Neuronal stem cell (in vitro differentiated cells): ENCODE results near the gene ACRBP.

ENCODE experiments used
- DNase-seq: peaks from one replicate; pipeline ENCODE4 v3.0.0-alpha.2; 2013; ENCODE audit warnings: low spot score
- H2AFZ ChIP-seq: one replicate; pipeline ENCODE4 v1.6.1; 2013; ENCODE audit warnings: mild to moderate bottlenecking, low read length, inconsistent platforms
- H2AK5ac ChIP-seq: 2 replicates; pipeline ENCODE4 v1.6.1; 2013; ENCODE audit warnings: low read depth, mild to moderate bottlenecking, inconsistent platforms, low read length, moderate library complexity, mixed read lengths
- H2BK120ac ChIP-seq: 2 replicates; pipeline ENCODE4 v1.6.1; 2013; ENCODE audit warnings: low read depth, mild to moderate bottlenecking, inconsistent platforms, low read length, moderate library complexity, mixed read lengths
- H2BK12ac ChIP-seq: one replicate; pipeline ENCODE4 v1.6.1; 2013; ENCODE audit warnings: low read length, inconsistent platforms
- H2BK15ac ChIP-seq: 2 replicates; pipeline ENCODE4 v1.6.1; 2013; ENCODE audit warnings: mild to moderate bottlenecking, low read length, inconsistent platforms, mixed read lengths
- H2BK5ac ChIP-seq: one replicate; pipeline ENCODE4 v1.6.1; 2013; ENCODE audit warnings: inconsistent platforms, mild to moderate bottlenecking, low read length, moderate library complexity
- H3K14ac ChIP-seq: one replicate; pipeline ENCODE4 v1.6.1; 2013; ENCODE audit warnings: low read length, inconsistent platforms
- H3K18ac ChIP-seq: 2 replicates; pipeline ENCODE4 v1.6.1; 2013; ENCODE audit warnings: low read length, inconsistent platforms
- H3K23ac ChIP-seq: 2 replicates; pipeline ENCODE4 v1.6.1; 2013; ENCODE audit warnings: low read depth, mild to moderate bottlenecking, mixed read lengths, low read length, inconsistent platforms; ENCODE audit not compliant: poor library complexity
- H3K27ac ChIP-seq: replicated peaks from 3 replicates; pipeline ENCODE4 v1.5.1; 2013; ENCODE audit warnings: low read length, inconsistent platforms
- H3K27me3 ChIP-seq, 3 experiments: 2 replicates each; pipeline ENCODE4 v1.6.1; 2013; ENCODE audit warnings: low read length in 3 of 3, mild to moderate bottlenecking in 2 of 3, inconsistent platforms in 1 of 3, low read depth in 1 of 3, mixed read lengths in 1 of 3, moderate library complexity in 1 of 3; ENCODE audit not compliant: control insufficient read depth in 3 of 3, insufficient read depth in 3 of 3
- H3K36me3 ChIP-seq, 2 donors: replicated peaks in 1 of 2; 2 replicates each; pipeline ENCODE4 v1.6.1; 2013; ENCODE audit warnings: low read length in 2 of 2; ENCODE audit not compliant: control insufficient read depth in 2 of 2, insufficient read depth in 2 of 2
- H3K4ac ChIP-seq: 2 replicates; pipeline ENCODE4 v1.6.1; 2013; ENCODE audit warnings: inconsistent platforms, mild to moderate bottlenecking, low read length, moderate library complexity
- H3K4me1 ChIP-seq, 2 donors: 1 replicate in 1 of 2; 2 replicates in 1 of 2; pipeline ENCODE4 v1.6.1; 2013; ENCODE audit warnings: low read length in 2 of 2, low read depth in 1 of 2; ENCODE audit not compliant: control insufficient read depth in 2 of 2, insufficient read depth in 1 of 2
- H3K4me2 ChIP-seq: one replicate; pipeline ENCODE4 v1.6.1; 2013; ENCODE audit warnings: mild to moderate bottlenecking, low read length, inconsistent platforms; ENCODE audit not compliant: insufficient read depth, poor library complexity, severe bottlenecking
- H3K4me3 ChIP-seq, 2 donors: 2 replicates each; pipeline ENCODE4 v1.5.1; 2013; ENCODE audit warnings: low read length in 2 of 2, mild to moderate bottlenecking in 2 of 2, inconsistent platforms in 1 of 2, moderate library complexity in 1 of 2
- H3K79me1 ChIP-seq: one replicate; pipeline ENCODE4 v1.6.1; 2013; ENCODE audit warnings: low read depth, mild to moderate bottlenecking, inconsistent platforms, low read length, moderate library complexity
- H3K9ac ChIP-seq: one replicate; pipeline ENCODE4 v1.6.1; 2013; ENCODE audit warnings: mild to moderate bottlenecking, low read depth, low read length, inconsistent platforms; ENCODE audit not compliant: poor library complexity
- H3K9me3 ChIP-seq, 2 donors: replicated peaks in 1 of 2; 2 replicates each; pipeline versions ENCODE3 to v1.6.1; 2013; ENCODE audit warnings: low read length in 2 of 2, mild to moderate bottlenecking in 2 of 2, inconsistent platforms in 1 of 2, low read depth in 1 of 2, mixed read lengths in 1 of 2, moderate library complexity in 1 of 2; ENCODE audit not compliant: control insufficient read depth in 2 of 2, insufficient read depth in 1 of 2
- H4K8ac ChIP-seq: one replicate; pipeline ENCODE4 v1.6.1; 2013; ENCODE audit warnings: low read depth, mild to moderate bottlenecking, inconsistent platforms, low read length, moderate library complexity
- H4K91ac ChIP-seq: one replicate; pipeline ENCODE4 v1.6.1; 2013; ENCODE audit warnings: low read length, low read depth, mild to moderate bottlenecking, inconsistent platforms; ENCODE audit not compliant: poor library complexity
- WGBS, 2 donors: extraction: QIAGEN DNeasy Blood & Tissue Kit; methylation state at CpG; one replicate each; pipeline ENCODE4 v1.1.7; 2013; ENCODE audit warnings: missing lambda C conversion rate in 2 of 2, mixed read lengths in 1 of 2; ENCODE audit not compliant: insufficient read length in 2 of 2, insufficient replicate concordance in 1 of 2; ENCODE audit errors: extremely low coverage in 2 of 2; 5-methylcytosine and 5-hydroxymethylcytosine counted together

The ACRBP gene

DNA sequence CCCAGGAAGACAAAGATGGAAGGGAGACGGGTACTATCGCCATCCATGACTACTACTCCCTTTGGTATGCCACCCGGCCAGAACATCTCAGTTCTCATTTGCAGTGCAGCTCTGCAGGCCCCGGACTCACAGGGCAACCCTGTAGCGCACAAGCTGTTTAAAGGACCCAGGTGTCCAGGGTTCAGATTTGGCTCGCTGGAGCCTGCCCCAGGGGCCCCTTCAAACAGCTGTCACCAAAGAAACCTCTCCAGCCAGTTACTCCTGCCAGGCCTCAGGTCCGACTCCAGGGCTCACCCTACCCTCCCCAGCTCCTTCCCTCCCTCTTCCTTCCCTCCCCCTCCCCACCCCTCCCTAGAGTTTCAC is 34.6 kb downstream of the ACRBP start:
- Histone ChIP-seq H4K8ac (no peak overlapping the region), H3K9me3 (no peaks in the 10 kb centered on the region), H3K23ac (peak overlapping the region; percentile 17), H3K9ac (peak overlapping the region; percentile 83), H2BK15ac (peak overlapping the region; percentile 97), H3K14ac (peak overlapping the region; percentile 78), H2BK5ac (peak overlapping the region; percentile 84), H3K36me3 (no peaks in the 10 kb centered on the region), H3K4me1 (peaks cover 34% of the 10 kb centered on the region in 2 donors), H3K27me3 (no peaks in the 10 kb centered on the region), H2AFZ (peak overlapping the region; percentile 74), H3K27ac (peak overlapping the region; percentile 99), H2BK120ac (peak overlapping the region; percentile 93), H2BK12ac (peak overlapping the region; percentile 48), H3K4ac (peak overlapping the region; percentile 17), H3K4me3 (peak overlapping the region in 1 of 2 donors; percentile 21), H3K79me1 (no peaks in the 10 kb centered on the region), H3K18ac (peak overlapping the region; percentile 98), H4K91ac (peak overlapping the region; percentile 93), H3K4me2 (peak overlapping the region; percentile 54), H2AK5ac (peak overlapping the region; percentile 98)
- no peak for DNase-seq
- no CpG with 5 or more reads among the region's 7 CpGs for WGBS, 2 donors

DNA sequence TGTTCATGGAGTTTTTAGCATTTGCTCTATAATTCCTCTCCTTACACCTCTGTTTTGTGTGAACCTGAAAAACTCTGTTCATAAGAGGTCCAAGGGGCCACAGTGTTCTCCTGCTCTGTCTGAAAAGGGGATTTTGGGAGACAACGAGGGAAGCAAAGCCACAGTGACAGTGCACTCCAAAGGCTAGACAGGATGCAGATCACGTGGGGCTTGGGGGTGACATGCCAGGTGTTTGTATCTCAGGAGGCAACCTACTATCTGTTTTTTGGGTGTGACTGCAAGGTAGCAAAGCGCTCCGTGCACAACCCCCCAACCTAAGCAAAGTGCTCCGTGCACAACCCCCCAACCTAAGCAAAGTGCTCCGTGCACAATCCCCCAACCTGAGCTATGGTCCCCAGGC is 35.0 kb downstream of the ACRBP start:
- peak overlapping the region; percentile 89 for H4K8ac ChIP-seq
- H3K9me3 ChIP-seq = no peaks in the 10 kb centered on the region
- peak overlapping the region; percentile 83 for H3K9ac ChIP-seq
- H3K4ac ChIP-seq = peak overlapping the region; percentile 17
- peak overlapping the region; percentile 48 for H2BK12ac ChIP-seq
- no peak for DNase-seq
- H3K23ac ChIP-seq = peak overlapping the region; percentile 17
- peak overlapping the region; percentile 98 for H2AK5ac ChIP-seq
- H2AFZ ChIP-seq = peak overlapping the region; percentile 74
- H3K4me2 ChIP-seq = no peak overlapping the region
- no peaks in the 10 kb centered on the region for H3K27me3 ChIP-seq
- H2BK120ac ChIP-seq = peak overlapping the region; percentile 93
- H3K14ac ChIP-seq = no peak overlapping the region
- H2BK5ac ChIP-seq = peak overlapping the region; percentile 84
- no CpG with 5 or more reads among the region's 6 CpGs for WGBS, 2 donors
- H3K79me1 ChIP-seq = no peaks in the 10 kb centered on the region
- peaks cover 35 to 36% of the 10 kb centered on the region in 2 donors for H3K4me1 ChIP-seq
- H3K18ac ChIP-seq = peak overlapping the region; percentile 98
- H2BK15ac ChIP-seq = peak overlapping the region; percentile 97
- H3K27ac ChIP-seq = peak overlapping the region; percentile 99
- H4K91ac ChIP-seq = peak overlapping the region; percentile 93
- peak overlapping the region in 1 of 2 donors; percentile 21 for H3K4me3 ChIP-seq
- no peaks in the 10 kb centered on the region for H3K36me3 ChIP-seq

DNA sequence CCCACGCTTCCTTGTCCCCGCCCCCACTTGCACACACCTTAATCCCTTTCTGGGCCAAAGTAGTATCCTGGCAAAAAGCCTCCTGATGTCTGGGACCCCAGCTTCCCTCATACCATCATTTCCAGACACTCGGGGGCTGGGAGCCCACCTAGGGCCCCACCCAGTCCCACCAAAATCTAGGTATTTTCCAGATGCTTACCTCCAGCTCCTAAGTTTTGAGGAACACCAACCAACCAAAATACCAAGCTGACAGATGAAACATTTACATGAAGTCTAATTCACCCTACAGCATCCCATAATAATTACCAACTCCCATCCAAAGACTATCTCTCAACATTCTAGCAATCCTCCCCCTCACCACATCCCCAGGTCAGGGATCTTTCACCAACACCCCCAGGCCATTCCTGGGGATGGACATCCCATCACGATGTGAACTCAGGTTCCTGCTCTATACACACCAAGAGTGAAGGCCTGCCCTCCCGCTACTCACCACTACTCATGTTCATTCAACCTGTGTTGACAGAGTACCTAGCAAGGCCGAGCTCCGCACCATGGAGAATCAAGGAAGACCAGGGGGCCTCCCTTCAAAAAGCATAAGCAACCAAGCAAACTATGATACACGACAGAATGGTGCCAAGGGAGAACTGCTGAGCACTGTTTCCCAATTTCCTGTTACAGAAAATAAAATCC is 38.5 kb downstream of the ACRBP start:
- Histone ChIP-seq H3K27ac (peak overlapping the region; percentile 67), H3K27me3 (no peaks in the 10 kb centered on the region), H3K14ac (no peak overlapping the region), H2BK12ac (peak overlapping the region; percentile 24), H4K91ac (no peak overlapping the region), H2AFZ (no peak overlapping the region), H3K18ac (no peak overlapping the region), H3K4me2 (no peak overlapping the region), H3K4me1 (peaks cover 45 to 50% of the 10 kb centered on the region in 2 donors), H3K79me1 (peaks cover 1% of the 10 kb centered on the region), H3K4me3 (no peak overlapping the region), H2BK15ac (no peak overlapping the region), H3K9ac (no peak overlapping the region), H2BK120ac (no peak overlapping the region), H3K23ac (no peak overlapping the region), H4K8ac (no peak overlapping the region), H3K9me3 (no peaks in the 10 kb centered on the region), H2BK5ac (no peak overlapping the region), H2AK5ac (no peak overlapping the region), H3K36me3 (peaks cover 4 to 24% of the 10 kb centered on the region in 2 donors), H3K4ac (no peak overlapping the region)
- no CpG with 5 or more reads among the region's 8 CpGs for WGBS, 2 donors
- no peak for DNase-seq

DNA sequence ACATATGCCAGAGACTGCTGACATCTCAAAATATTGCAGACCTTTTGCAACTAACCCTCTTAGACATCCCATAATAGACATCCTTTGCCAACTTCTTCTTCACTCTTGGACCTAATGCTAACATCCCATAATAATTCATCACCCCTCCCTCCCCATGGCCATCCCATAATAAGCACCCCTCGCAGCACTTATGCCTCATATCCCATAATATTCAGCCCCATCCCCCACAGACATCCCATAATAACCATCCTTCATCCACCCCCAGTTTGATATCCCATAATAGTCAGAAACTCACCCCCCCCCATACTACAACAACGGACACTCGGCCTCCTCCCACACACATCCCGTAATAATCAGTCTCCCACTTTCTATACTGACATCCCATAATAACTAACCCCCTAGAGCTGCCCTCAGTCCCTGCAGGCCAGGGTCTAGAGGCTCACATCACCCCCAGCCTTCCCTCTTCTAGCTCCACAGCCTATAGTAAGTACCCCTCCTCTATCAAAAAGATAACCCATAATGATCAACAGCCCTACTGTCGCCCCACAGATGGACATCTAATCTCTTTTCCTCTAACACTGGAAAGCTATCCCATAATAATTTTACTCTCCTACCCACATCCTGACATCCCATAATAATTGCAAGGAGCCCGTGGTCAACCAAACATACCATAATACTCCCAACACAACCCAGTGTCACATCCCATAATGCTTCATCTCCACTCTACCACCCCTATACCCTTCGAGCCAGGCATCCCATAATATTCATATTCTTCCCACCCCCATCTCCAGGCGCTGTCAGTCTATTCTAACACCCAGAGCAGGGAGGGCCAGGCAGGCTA is 39.3 kb downstream of the ACRBP start:
- H3K4me3 ChIP-seq = no peak overlapping the region
- no peak overlapping the region for H3K4me2 ChIP-seq
- peak overlapping the region; percentile 46 for H3K18ac ChIP-seq
- DNase-seq = no peak
- no peak overlapping the region for H4K8ac ChIP-seq
- no peak overlapping the region for H3K4ac ChIP-seq
- peaks cover 4 to 31% of the 10 kb centered on the region in 2 donors for H3K36me3 ChIP-seq
- H3K27me3 ChIP-seq = no peaks in the 10 kb centered on the region
- no peak overlapping the region for H2BK12ac ChIP-seq
- H3K9me3 ChIP-seq = no peaks in the 10 kb centered on the region
- H3K23ac ChIP-seq = no peak overlapping the region
- H2BK5ac ChIP-seq = no peak overlapping the region
- no peak overlapping the region for H4K91ac ChIP-seq
- no peak overlapping the region for H2BK120ac ChIP-seq
- no peak overlapping the region for H3K9ac ChIP-seq
- 100% methylated on average over 1 of the region's 8 CpGs; no CpG with 5 or more reads in 1 of the 2 donors for WGBS, 2 donors
- H3K79me1 ChIP-seq = peaks cover 2% of the 10 kb centered on the region
- H3K4me1 ChIP-seq = peaks cover 48 to 51% of the 10 kb centered on the region in 2 donors
- H2BK15ac ChIP-seq = no peak overlapping the region
- H2AFZ ChIP-seq = peak overlapping the region; percentile 12
- H3K27ac ChIP-seq = peak overlapping the region; percentile 67
- no peak overlapping the region for H3K14ac ChIP-seq
- H2AK5ac ChIP-seq = peak overlapping the region; percentile 8
